ENCODE data around the gene CYTL1. TPM values are rescaled to one million over a fixed set of nuclear protein-coding genes. Genes with fewer than 3 reads are reported as not detected.

The CYTL1 gene
- total RNA-seq, 1 donor, result 1.3 TPM

GRCh38 chr4:5043579-5043978, 24.3 kb upstream of the CYTL1 start:
- no peak for DNase-seq (ENCODE audit: low read depth)
- no peak for TF ChIP-seq CTCF (IDR thresholded peaks at IDR 0.05; ENCODE audit: insufficient read depth, low read depth, low read length)
- no peak overlapping the region for H3K4me3 ChIP-seq (ENCODE audit: low read depth, low read length)

- no peak overlapping the region for H3K4me3 ChIP-seq (ENCODE audit: low read depth, low read length)
- peak; percentile 67 for DNase-seq (ENCODE audit: low read depth)
- no peak for TF ChIP-seq CTCF (IDR thresholded peaks at IDR 0.05; ENCODE audit: insufficient read depth, low read depth, low read length)
Observed at GRCh38 chr4:5041699-5042098, 22.4 kb upstream of the CYTL1 start.

GRCh38 chr4:5040856-5041620, 21.8 kb upstream of the CYTL1 start:
- no peak overlapping the region for H3K4me3 ChIP-seq (ENCODE audit: low read depth, low read length)
- TF ChIP-seq CTCF (IDR thresholded peaks at IDR 0.05; ENCODE audit: insufficient read depth, low read depth, low read length), result no peak
- DNase-seq (ENCODE audit: low read depth), result peak; percentile 89

GRCh38 chr4:5039800-5040199, 20.5 kb upstream of the CYTL1 start:
- no peak overlapping the region for H3K4me3 ChIP-seq (ENCODE audit: low read depth, low read length)
- no peak for DNase-seq (ENCODE audit: low read depth)
- TF ChIP-seq CTCF (IDR thresholded peaks at IDR 0.05; ENCODE audit: insufficient read depth, low read depth, low read length), result no peak

GRCh38 chr4:5037553-5038551, 18.6 kb upstream of the CYTL1 start:
- no peak for TF ChIP-seq CTCF (IDR thresholded peaks at IDR 0.05; ENCODE audit: insufficient read depth, low read depth, low read length)
- no peak overlapping the region for H3K4me3 ChIP-seq (ENCODE audit: low read depth, low read length)

GRCh38 chr4:5036239-5036638, 17.0 kb upstream of the CYTL1 start:
- peak; percentile 56 for DNase-seq (ENCODE audit: low read depth)
- H3K4me3 ChIP-seq (ENCODE audit: low read depth, low read length), result no peak overlapping the region
- no peak for TF ChIP-seq CTCF (IDR thresholded peaks at IDR 0.05; ENCODE audit: insufficient read depth, low read depth, low read length)

More at GRCh38 chr4:5037553-5038551, 18.6 kb upstream of the CYTL1 start:
- peak; percentile 98 for DNase-seq (ENCODE audit: low read depth)

All from fibroblast of villous mesenchyme (primary cell).